Natural killer cell (primary cell): ENCODE data around the gene SRP68. TPM values are rescaled to one million over a fixed set of nuclear protein-coding genes. Genes with fewer than 3 reads are reported as not detected.
A peak's percentile ranks its signal among the peaks of the same experiment; 100 is the strongest.

Experiments
- ATAC-seq, 3 donors: fragments of 150-1000 bp in 2 of 3; fragments of 200-7000 bp in 1 of 3; cut with Tn5 transposase; 1 replicate in 1 of 3; 2 replicates in 2 of 3; pipeline ENCODE4 v1.10.0; 2021; ENCODE audit warnings: mild to moderate bottlenecking in 2 of 3, moderate library complexity in 2 of 3
- DNase-seq, 2 donors: peaks; one replicate each; pipeline versions ENCODE4 v3.0.0 to v3.0.0-alpha.2; 2013 to 2021; ENCODE audit warnings: mixed read lengths in 1 of 2
- H3K27ac ChIP-seq: one replicate; pipeline ENCODE4 v1.5.1; 2013; ENCODE audit warnings: mild to moderate bottlenecking, low read length
- H3K27me3 ChIP-seq: one replicate; pipeline ENCODE4 v1.6.1; 2013; ENCODE audit warnings: low read length; ENCODE audit not compliant: control insufficient read depth, insufficient read depth
- H3K36me3 ChIP-seq: one replicate; pipeline ENCODE4 v1.6.1; 2013; ENCODE audit warnings: low read length; ENCODE audit not compliant: control insufficient read depth, insufficient read depth
- H3K4me1 ChIP-seq: one replicate; pipeline ENCODE4 v1.6.1; 2013; ENCODE audit warnings: low read length; ENCODE audit not compliant: control insufficient read depth, insufficient read depth
- H3K4me3 ChIP-seq: one replicate; pipeline ENCODE4 v1.5.1; 2013; ENCODE audit warnings: low read length
- H3K9me3 ChIP-seq: one replicate; pipeline ENCODE4 v1.6.1; 2013; ENCODE audit warnings: low read length; ENCODE audit not compliant: control insufficient read depth, insufficient read depth
- H3K27ac Mint-ChIP-seq, 2 donors: one replicate each; pipeline ENCODE4 v1.8.0; 2022; ENCODE audit warnings: mild to moderate bottlenecking in 2 of 2, mixed read lengths in 2 of 2, moderate library complexity in 1 of 2
- H3K27me3 Mint-ChIP-seq, 2 donors: one replicate each; pipeline ENCODE4 v1.8.0; 2022; ENCODE audit warnings: low read depth in 2 of 2, mixed read lengths in 2 of 2
- H3K36me3 Mint-ChIP-seq: one replicate; pipeline ENCODE4 v1.8.0; 2022; ENCODE audit warnings: mixed read lengths
- H3K4me1 Mint-ChIP-seq, 2 donors: one replicate each; pipeline ENCODE4 v1.8.0; 2022; ENCODE audit warnings: mixed read lengths in 2 of 2
- H3K4me3 Mint-ChIP-seq: one replicate; pipeline ENCODE4 v1.8.0; 2022; ENCODE audit warnings: mild to moderate bottlenecking, moderate library complexity, mixed read lengths
- H3K9me3 Mint-ChIP-seq, 2 donors: one replicate each; pipeline ENCODE4 v1.8.0; 2022; ENCODE audit warnings: mixed read lengths in 2 of 2
- WGBS: methylation state at CpG from one replicate; pipeline ENCODE4 v1.1.7; 2013; ENCODE audit warnings: missing lambda C conversion rate; ENCODE audit not compliant: insufficient coverage; 5-methylcytosine and 5-hydroxymethylcytosine counted together
- intact Hi-C: fragments of 100-400 bp; cut with micrococcal nuclease; formaldehyde crosslinking; loops from one replicate; pipeline ENCODE4 v1.14.2; 2022
- total RNA-seq, 4 donors: library from RNA; stranded (reverse); fragments of 120-200 nt in 1 of 4; gene quantifications; one replicate each; pipeline versions ENCODE4 v1.2.3 to v1.2.4, GENCODE V29; 2013 to 2022
- TF ChIP-seq, protein P1 (sequence below): fragments of 200-600 bp; IDR thresholded peaks from one replicate; pipeline ENCODE4 v1.8.0; 2022; ENCODE audit warnings: antibody characterized with exemption

Gene SRP68
- total RNA-seq, 3 donors from 2014 or later (not counting 1 experiment from before 2014, with no cell fraction given): 57.8 to 74.4 (median 70.7) TPM

DNA sequence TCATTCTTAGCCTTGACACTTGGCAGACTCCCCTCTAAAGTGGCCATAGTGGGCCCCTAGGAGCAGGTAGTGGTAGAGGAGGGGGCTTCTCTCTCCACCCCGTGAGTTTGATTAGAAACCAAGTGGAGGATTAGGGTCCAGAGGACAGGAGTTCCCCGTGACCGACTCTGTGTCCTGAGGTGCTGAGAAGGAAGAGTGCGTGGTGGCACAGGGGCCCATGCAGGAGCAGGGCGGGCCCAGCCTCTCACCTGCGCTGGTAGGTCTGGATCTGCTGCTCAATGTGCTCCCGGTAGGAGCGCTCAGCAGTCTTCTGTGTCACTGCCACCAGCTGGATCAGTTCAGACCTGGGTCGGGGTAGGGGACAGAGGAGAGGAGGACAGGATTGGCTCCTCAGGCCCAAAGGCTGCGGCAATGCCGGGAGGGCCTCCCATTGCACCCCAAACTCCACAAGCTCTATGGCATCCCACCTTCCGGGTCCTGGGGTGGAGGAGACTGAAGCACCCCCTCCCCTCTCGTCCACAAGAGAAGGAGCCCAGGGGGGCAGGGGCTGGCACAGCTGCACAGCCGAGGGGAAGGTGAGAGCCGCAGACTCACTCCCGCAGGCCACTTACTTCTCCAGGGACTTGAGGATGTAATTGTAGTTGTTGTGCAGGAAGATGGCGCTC is 12.9 kb upstream of the SRP68 start:
- no peaks in the 10 kb centered on the region for H3K36me3 Mint-ChIP-seq
- intact Hi-C loops: no loop called here
- H3K4me3 Mint-ChIP-seq: no peak overlapping the region
- peaks cover 0 to 6% of the 10 kb centered on the region in 2 donors for H3K4me1 Mint-ChIP-seq
- DNase-seq (no peak), ATAC-seq (no peak)
- H3K9me3 Mint-ChIP-seq: no peaks in the 10 kb centered on the region
- no peaks in the 10 kb centered on the region for H3K27me3 ChIP-seq
- peaks cover under 1% of the 10 kb centered on the region for H3K4me1 ChIP-seq
- H3K27ac ChIP-seq: no peak overlapping the region
- H3K36me3 ChIP-seq: peaks cover 77% of the 10 kb centered on the region
- TF ChIP-seq, protein P1, sequence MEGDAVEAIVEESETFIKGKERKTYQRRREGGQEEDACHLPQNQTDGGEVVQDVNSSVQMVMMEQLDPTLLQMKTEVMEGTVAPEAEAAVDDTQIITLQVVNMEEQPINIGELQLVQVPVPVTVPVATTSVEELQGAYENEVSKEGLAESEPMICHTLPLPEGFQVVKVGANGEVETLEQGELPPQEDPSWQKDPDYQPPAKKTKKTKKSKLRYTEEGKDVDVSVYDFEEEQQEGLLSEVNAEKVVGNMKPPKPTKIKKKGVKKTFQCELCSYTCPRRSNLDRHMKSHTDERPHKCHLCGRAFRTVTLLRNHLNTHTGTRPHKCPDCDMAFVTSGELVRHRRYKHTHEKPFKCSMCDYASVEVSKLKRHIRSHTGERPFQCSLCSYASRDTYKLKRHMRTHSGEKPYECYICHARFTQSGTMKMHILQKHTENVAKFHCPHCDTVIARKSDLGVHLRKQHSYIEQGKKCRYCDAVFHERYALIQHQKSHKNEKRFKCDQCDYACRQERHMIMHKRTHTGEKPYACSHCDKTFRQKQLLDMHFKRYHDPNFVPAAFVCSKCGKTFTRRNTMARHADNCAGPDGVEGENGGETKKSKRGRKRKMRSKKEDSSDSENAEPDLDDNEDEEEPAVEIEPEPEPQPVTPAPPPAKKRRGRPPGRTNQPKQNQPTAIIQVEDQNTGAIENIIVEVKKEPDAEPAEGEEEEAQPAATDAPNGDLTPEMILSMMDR: no peak
- no peaks in the 10 kb centered on the region for H3K9me3 ChIP-seq
- WGBS: 89% methylated on average over 17 of the region's 17 CpGs
- H3K4me3 ChIP-seq: no peak overlapping the region
- no peaks in the 10 kb centered on the region for H3K27me3 Mint-ChIP-seq
- no peak overlapping the region for H3K27ac Mint-ChIP-seq

- WGBS: 91% methylated on average over 11 of the region's 15 CpGs
- no peaks in the 10 kb centered on the region for H3K9me3 ChIP-seq
- no peaks in the 10 kb centered on the region for H3K27me3 ChIP-seq
- Mint-ChIP-seq H3K4me1 (peaks cover 0 to 6% of the 10 kb centered on the region in 2 donors), H3K27me3 (peaks cover 0 to 2% of the 10 kb centered on the region in 2 donors), H3K27ac (no peak overlapping the region), H3K9me3 (no peaks in the 10 kb centered on the region), H3K4me3 (no peak overlapping the region), H3K36me3 (no peaks in the 10 kb centered on the region)
- no peak overlapping the region for H3K4me3 ChIP-seq
- H3K36me3 ChIP-seq: peaks cover 62% of the 10 kb centered on the region
- H3K4me1 ChIP-seq: peaks cover 12% of the 10 kb centered on the region
- ATAC-seq: no peak
- TF ChIP-seq, protein P1: no peak
- DNase-seq: no peak
- intact Hi-C loops: no loop called here
- H3K27ac ChIP-seq: no peak overlapping the region
Measured at GRCh38 chr17:76083536-76084182, 11.3 kb upstream of the SRP68 start.

DNA sequence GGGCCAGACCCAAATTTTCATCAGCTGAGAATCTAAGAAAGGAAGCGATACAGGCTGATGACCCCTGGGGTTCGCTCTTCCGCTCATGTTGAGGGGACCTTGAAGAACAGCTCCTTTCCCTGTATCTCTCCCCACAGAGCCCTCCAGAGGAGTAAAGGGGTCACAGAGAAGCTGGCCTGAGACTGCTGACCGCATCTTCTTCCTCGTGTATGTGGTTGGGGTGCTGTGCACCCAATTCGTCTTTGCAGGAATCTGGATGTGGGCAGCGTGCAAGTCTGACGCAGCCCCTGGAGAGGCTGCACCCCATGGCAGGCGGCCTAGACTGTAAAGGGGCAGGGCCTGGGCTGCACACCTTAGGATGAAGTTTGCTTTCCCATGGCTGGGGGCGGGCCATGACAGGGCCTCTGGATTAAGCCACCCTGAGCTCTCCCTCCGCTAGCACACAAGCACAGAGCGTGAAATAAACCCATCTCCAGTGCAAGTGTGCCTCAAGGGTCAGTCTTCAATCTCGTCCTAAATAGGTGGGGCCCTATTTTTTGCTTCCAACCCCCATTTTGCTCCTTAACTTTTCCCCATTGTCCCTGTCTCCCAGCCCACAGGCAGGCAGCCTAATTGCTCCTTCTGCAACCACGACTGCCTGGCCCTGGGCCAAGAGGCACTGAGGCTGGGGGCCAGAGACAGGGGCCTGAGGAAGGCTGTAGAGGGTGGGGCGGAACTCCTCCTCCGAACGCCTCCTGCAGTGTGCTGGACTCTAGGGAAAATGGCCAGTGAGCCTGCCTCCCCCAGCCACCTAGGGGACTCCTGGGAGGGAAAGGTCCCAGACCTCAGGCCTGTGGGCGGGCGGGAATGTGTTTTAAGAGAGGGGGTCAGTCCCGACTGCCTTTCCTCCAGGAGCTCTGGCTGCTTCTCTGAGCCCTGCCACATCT is 10.3 kb upstream of the SRP68 start:
- Histone ChIP-seq H3K27me3 (peaks cover 7% of the 10 kb centered on the region), H3K4me1 (peaks cover 12% of the 10 kb centered on the region), H3K9me3 (no peaks in the 10 kb centered on the region), H3K4me3 (no peak overlapping the region), H3K27ac (no peak overlapping the region), H3K36me3 (peaks cover 51% of the 10 kb centered on the region)
- Mint-ChIP-seq H3K4me1 (peaks cover 0 to 6% of the 10 kb centered on the region in 2 donors), H3K27ac (peak overlapping the region in 1 of 2 donors; percentile 37), H3K4me3 (no peak overlapping the region), H3K36me3 (no peaks in the 10 kb centered on the region), H3K9me3 (no peaks in the 10 kb centered on the region), H3K27me3 (peaks cover 0 to 8% of the 10 kb centered on the region in 2 donors)
- DNase-seq (no peak), ATAC-seq (no peak)
- TF ChIP-seq, protein P1: no peak
- 95% methylated on average over 20 of the region's 20 CpGs for WGBS
- intact Hi-C loops: no loop called here
